ENCODE results near the gene C1GALT1.

The C1GALT1 gene

DNA sequence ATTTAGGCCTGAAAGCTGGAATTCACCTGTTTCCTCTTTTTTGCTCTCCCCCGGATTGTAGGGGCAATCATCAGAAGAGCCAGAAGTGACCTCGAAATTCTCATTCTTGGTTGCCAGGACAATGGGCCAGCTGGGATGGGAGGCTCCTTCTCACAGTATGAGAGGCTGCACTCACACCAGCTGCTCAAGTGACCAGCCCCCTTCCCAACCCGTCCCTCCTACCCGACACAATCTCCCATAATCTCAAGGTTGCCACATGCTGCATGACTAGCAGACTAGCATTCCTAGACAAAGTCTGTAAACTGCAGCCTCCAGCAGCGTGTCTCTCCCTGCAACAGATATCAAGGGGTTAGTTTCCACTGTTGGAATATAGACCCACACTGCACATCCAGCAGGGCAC lies 110.3 kb downstream of the C1GALT1 start:
- DNase-seq: no peak
- H3K27ac ChIP-seq (ENCODE audit: insufficient read depth, low read length, poor library complexity, severe bottlenecking): no peak overlapping the region
- H3K9me3 ChIP-seq (ENCODE audit: control insufficient read depth, low read length): no peaks in the 10 kb centered on the region
- H3K36me3 ChIP-seq (ENCODE audit: control insufficient read depth, insufficient read depth, low read length): no peaks in the 10 kb centered on the region
- H3K4me3 ChIP-seq (ENCODE audit: insufficient read depth, low read depth, low read length, poor library complexity, severe bottlenecking): no peak overlapping the region
- no peaks in the 10 kb centered on the region for H3K4me1 ChIP-seq (ENCODE audit: control insufficient read depth, insufficient read depth, low read length, poor library complexity, severe bottlenecking)
- H3K27me3 ChIP-seq (replicated peaks; ENCODE audit: control insufficient read depth, insufficient read depth, low read length, poor library complexity, severe bottlenecking): no peaks in the 10 kb centered on the region

DNA sequence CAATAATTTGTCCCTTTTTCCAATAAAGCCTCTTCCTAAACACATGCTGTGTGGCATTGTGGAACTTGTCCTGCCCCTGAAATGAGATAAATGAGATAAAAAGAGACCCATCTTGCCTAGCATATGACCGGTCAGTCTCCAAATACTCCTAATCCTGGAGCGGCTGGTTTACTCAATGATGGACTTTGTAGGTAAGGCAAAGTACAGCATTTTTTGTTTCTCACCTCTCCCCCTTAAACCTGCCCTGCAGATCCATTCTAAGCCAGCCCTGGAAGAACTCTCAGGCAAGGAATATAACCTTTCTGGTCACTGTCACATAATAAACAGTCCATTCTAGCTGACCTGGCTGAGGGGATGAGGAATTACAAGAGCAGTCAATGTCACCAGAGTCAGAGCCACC lies 110.7 kb downstream of the C1GALT1 start:
- H3K4me1 ChIP-seq (ENCODE audit: control insufficient read depth, insufficient read depth, low read length, poor library complexity, severe bottlenecking): no peaks in the 10 kb centered on the region

DNA sequence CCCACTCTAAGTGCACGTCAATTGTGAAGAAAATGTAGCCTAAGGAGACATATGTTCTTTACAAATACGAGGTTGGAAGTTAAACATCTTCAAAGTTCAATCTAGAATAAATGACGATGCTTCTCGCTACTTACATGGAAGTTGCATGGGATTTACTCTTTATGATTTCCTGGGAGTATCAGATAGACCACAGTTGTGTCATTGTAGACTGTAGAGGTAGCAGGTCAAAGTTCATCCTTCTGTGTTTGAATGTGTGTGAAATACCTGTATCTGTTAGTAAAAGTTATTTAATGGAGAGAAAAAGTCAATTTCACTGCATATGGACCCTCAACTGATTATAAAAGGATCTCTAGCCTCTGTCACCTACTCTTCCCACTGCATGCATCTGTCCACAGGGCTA lies 112.6 kb downstream of the C1GALT1 start:
- Histone ChIP-seq H3K27ac (ENCODE audit: insufficient read depth, low read length, poor library complexity, severe bottlenecking) (no peak overlapping the region), H3K4me3 (ENCODE audit: insufficient read depth, low read depth, low read length, poor library complexity, severe bottlenecking) (no peak overlapping the region), H3K4me1 (ENCODE audit: control insufficient read depth, insufficient read depth, low read length, poor library complexity, severe bottlenecking) (no peaks in the 10 kb centered on the region), H3K27me3 (replicated peaks; ENCODE audit: control insufficient read depth, insufficient read depth, low read length, poor library complexity, severe bottlenecking) (no peaks in the 10 kb centered on the region), H3K9me3 (ENCODE audit: control insufficient read depth, low read length) (no peaks in the 10 kb centered on the region), H3K36me3 (ENCODE audit: control insufficient read depth, insufficient read depth, low read length) (no peaks in the 10 kb centered on the region)
- no peak for DNase-seq

More for the DNA sequence above, 110.7 kb downstream of the C1GALT1 start:
- no peak overlapping the region for H3K27ac ChIP-seq (ENCODE audit: insufficient read depth, low read length, poor library complexity, severe bottlenecking)
- no peak for DNase-seq
- no peaks in the 10 kb centered on the region for H3K27me3 ChIP-seq (replicated peaks; ENCODE audit: control insufficient read depth, insufficient read depth, low read length, poor library complexity, severe bottlenecking)
- no peaks in the 10 kb centered on the region for H3K9me3 ChIP-seq (ENCODE audit: control insufficient read depth, low read length)
- no peaks in the 10 kb centered on the region for H3K36me3 ChIP-seq (ENCODE audit: control insufficient read depth, insufficient read depth, low read length)
- H3K4me3 ChIP-seq (ENCODE audit: insufficient read depth, low read depth, low read length, poor library complexity, severe bottlenecking): no peak overlapping the region
